Medulla oblongata (tissue), 1 donor: ENCODE data around the gene LILRA5.
A peak's percentile ranks its signal among the peaks of the same experiment; 100 is the strongest.
"Not testable (repeated sequence)": the region's sequence is repeated elsewhere in the genome, so short reads cannot be mapped to it uniquely, and the experiment has no call there.

Source experiments
- DNase-seq: peaks from one replicate; pipeline ENCODE4 v3.0.0-alpha.2; 2015; ENCODE audit errors: extremely low spot score

Gene LILRA5

DNA sequence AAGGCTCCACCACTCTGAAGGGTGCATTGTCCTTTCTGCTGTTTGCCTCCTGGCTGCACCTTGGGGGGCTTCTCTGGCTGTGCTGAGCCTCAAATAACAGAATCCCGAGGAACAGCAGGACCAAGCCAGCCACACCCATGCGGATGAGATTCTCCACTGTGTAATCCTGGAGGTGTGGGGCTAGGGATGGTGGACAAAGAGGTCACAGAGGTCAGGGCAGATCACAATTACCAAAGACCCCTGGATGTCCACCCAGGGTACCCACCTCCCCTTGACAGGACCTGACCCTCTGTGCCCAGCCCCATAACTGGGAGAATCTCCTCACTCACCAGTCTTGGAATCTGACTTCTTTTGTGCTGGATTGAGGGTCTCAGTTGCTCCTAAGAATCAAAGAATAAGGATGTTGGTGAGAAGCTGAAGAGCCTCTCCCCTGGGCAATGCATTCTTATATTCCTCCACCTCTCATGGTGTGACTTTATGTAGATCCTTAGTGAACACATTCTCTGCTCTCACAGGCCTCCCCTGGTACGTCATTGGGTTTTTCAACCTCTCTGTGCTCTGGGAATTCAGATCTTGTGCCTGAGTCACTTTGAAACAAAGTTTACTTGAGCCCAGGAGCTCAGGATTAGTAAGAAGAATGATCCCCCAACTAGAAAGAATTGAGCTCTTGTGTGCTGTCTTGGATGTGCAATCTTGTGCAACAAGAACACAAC, 20.8 kb upstream of the LILRA5 start:
- DNase-seq: no peak

- DNase-seq: no peak
Measured at GRCh38 chr19:54332149-54332548, 19.2 kb upstream of the LILRA5 start.

- DNase-seq: no peak
Measured at GRCh38 chr19:54331626-54332025, 18.7 kb upstream of the LILRA5 start.

- no peak for DNase-seq
Measured at GRCh38 chr19:54329476-54330165, 16.7 kb upstream of the LILRA5 start.

GRCh38 chr19:54328781-54329180, 15.8 kb upstream of the LILRA5 start:
- DNase-seq: not testable (repeated sequence)

DNA sequence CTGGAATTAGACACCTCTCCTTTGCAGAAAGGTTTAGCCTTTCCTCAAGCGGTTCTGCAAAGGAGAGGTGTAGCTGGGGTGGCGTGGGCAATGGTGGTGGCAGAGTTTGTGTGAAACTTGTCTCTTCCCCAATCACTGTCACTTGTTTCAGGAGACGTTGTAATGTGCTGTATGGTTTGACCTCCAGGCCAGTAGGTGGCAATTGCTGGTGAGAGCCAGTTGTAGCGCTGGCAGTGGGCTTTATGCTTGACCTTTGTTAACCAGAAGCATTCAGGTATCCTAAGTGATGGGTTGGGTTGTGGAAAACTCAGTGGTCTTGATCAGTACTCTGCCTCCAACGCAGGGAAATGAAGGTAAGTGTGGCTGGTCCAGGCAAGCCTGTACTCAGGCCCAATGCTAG, 12.7 kb upstream of the LILRA5 start:
- no peak for DNase-seq

DNA sequence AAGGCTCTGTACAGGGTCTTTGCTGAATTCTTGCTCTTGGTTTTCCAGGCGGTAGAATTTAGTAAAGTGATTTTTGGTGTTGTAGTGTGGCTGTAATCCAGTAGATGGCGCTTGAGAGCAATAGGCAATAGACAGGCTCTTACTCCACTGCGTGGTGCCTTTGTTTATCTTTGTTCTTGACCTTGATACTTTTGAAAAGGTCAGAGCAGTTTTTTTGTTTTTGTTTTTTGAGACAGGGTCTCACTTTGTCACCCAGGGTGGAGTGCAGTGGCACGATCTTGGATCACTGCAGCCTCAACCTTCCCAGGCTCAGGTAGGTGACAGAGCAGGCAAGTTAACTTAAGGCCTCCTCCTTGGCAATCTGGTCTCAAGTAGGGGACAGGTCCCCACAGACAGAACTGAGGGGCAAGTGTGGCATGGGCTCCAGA, 12.2 kb upstream of the LILRA5 start:
- peak; percentile 78 for DNase-seq

GRCh38 chr19:54324071-54324470, 11.1 kb upstream of the LILRA5 start:
- DNase-seq: no peak

DNA sequence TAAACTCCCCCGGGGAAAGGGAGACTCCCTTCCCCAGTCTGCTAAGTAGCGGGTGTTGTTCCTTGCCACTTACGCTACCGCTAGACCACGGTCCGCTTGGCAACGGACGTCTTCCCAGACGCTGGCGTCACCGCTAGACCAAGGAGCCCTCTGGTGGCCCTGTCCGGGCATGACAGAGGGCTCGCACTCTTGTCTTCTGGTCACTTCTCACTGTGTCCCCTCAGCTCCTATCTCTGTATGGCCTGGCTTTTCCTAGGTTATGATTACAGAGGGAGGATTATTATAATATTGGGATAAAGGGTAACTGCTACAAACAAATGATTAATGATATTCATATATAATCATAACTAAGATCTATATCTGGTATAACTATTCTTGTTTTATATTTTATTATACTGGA, 10.0 kb upstream of the LILRA5 start:
- not testable (repeated sequence) for DNase-seq

DNA sequence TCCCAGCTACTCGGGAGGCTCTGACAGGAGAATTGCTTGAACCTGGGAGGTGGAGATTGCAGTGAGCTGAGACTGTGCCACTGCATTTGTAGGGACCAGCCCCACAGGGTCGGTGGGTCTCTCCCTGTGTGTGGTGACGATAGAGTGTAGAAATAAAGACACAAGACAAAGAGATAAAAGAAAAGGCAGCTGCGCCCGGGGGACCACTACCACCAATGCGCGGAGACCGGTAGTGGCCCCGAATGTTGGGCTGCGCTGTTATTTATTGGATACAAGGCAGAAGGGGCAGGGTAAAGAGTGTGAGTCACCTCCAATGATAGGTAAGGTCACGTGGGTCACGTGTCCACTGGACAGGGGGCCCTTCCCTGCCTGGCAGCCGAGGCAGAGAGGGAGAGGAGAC, 9.3 kb upstream of the LILRA5 start:
- DNase-seq: not testable (repeated sequence)

GRCh38 chr19:54319892-54320670, 7.1 kb upstream of the LILRA5 start:
- DNase-seq: no peak

GRCh38 chr19:54319049-54319448, 6.1 kb upstream of the LILRA5 start:
- peak; percentile 36 for DNase-seq

DNA sequence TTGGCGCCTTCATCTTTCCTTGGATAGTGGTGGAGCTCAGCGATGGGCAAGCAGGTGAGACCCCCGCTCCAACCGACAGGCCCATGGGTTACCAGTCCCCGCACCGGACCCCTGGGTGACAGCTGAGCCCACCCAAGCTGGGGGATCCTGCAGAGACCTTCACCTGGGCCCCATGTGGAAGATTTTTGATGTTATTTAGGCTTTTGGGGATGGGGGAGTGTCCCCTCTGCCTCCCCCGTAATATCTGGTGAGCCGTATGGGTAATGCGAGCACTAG, 4.9 kb upstream of the LILRA5 start:
- no peak for DNase-seq

DNA sequence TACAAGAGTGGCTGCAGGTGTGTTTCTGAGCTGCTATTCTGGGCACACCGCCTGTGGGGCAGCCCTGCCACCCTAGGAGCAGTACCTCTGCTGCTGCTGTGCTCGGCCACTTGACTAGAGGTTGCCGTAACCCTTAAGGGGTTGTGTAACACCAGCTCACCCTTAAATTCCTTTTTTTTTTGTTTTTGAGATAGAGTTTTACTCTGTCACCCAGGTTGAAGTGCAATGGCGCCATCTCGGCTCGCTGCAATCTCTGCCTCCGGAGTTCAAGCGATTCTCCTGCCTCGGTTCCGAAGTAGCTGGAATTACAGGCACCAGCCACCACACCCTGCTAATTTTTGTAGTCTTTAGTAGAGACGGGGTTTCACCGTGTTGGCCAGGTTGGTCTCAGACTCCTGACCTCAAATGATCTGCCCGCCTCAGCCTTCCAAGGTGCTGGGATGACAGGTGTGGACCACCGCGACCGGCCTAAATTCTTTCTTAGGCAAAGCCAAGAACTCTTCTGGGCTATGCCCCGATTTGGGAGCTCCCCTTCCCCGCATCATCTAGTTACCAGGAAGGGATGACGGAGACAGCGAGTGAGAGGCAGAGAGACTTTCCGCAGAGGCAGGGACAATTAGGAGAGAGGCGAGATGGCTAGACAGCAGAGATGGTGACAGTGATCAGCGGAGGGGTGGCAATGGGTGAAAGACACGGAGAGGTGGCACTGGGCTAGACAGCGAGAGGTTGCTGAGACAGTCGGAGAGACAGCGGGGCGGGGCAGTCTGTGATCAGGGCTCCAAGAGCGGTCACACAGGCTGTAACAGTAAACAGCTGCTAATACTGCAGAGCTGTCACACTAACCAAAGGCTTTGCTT, 4.4 kb upstream of the LILRA5 start:
- DNase-seq: no peak

GRCh38 chr19:54316746-54317107, 3.8 kb upstream of the LILRA5 start:
- DNase-seq: no peak

- no peak for DNase-seq
Measured at GRCh38 chr19:54315956-54316355, 3.0 kb upstream of the LILRA5 start.

- DNase-seq: no peak
Measured at GRCh38 chr19:54312011-54312410, 955 bp downstream of the LILRA5 start.

- DNase-seq: no peak
Measured at GRCh38 chr19:54311486-54311885, 1.5 kb downstream of the LILRA5 start.

DNA sequence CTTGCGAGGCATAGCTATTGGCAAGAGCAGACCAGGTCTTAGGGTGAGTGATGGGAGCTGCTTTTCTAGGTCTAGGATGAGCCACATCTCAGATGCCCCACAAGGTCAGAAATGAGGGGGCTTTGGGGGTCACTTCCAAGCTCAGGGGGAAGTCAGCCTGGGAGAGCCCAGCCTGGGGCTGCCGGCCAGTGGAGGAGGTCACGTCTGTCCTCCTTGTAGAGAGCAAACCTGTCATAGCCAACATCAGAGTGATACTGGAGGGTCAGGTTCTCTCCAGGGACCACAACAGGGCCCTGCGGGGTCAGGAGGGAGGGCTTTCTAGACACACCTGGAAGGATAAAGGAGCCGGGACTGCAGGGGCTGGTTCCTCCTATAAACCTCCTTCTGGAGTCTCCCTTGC, 2.4 kb downstream of the LILRA5 start:
- no peak for DNase-seq

DNA sequence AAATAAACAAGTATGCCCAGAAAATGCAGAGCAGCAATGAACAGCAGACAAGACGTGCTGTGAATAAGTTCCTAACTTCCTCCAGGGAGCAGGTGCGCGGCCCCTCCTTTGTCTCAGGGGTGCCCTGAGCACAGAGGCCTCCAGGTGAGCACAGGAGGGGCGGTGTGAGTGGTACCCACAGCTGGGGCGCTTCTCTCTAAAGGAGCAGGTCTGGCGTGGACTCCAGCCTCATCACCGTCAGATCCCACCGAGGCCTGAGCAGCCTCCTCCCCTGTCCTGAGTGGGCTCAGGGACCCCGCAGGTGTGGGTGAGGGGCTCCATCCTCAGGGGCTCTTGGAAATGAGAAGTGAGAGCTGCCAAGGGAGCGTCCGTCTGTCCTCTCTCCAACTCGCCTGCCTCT, 3.2 kb downstream of the LILRA5 start:
- DNase-seq: no peak

DNA sequence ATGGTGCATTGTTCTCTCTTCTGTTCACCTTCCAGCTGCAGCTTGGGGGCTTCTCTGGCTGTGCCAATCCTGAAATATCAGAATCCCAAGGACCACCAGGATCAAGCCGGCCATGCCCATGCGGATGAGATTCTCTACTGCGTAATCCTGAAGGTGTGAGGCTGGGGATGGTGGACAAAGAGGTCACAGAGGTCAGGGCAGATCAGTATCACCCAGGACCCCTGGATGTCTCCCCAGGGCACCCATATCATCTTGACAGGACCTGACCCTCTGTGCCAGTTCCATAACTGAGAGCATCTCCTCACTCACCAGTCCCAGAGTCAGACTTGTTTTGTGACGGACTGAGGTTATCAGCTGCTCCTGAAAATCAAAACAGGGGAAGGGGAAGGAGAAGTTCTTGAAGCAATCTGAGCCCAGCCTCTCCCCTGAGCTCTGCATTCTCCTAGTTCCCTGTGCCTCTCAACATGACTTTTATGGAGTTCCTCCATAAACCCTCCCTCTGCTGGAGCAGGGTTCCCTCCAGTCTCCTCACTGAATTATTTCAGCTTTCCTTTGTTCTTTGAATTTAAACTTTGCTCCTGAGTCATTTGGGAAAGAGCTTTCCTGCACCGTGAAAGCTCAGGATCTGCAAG, 5.5 kb downstream of the LILRA5 start:
- no peak for DNase-seq

DNA sequence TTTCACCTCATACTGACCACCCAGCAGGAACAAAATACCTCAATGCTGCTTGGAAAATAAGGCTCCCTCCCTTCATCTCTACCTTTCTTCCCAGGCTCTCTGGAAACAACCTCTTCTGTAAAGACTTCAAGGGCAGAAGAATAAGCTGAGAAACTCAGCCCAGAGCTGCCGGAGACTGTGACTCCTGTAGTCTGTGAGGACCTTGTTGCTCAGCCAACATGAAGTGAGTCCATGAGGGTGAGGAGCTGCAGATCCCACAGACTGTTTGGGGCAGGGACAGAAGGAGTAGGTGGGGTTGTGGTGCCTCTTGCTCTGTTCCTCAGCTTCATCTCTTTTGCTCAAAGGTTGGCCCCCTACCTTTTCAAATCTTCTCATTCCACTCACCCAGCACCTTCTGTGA, 7.8 kb downstream of the LILRA5 start:
- no peak for DNase-seq
